Activated CD4-positive, alpha-beta T cell treated with anti-CD3 and anti-CD28 coated beads, Interleukin-2, amount 50 U/mL, for 4 hours (primary cell): Measurements from ENCODE around the gene UCN2.
"Not testable (repeated sequence)": the region's sequence is repeated elsewhere in the genome, so short reads cannot be mapped to it uniquely, and the experiment has no call there.

Experiments
- DNase-seq, 2 experiments: peaks; one replicate each; pipeline ENCODE4 v3.0.0-alpha.2; 2020

The UCN2 gene

GRCh38 chr3:48532271-48532976 is 31.2 kb downstream of the UCN2 start:
- no peak for DNase-seq

DNA sequence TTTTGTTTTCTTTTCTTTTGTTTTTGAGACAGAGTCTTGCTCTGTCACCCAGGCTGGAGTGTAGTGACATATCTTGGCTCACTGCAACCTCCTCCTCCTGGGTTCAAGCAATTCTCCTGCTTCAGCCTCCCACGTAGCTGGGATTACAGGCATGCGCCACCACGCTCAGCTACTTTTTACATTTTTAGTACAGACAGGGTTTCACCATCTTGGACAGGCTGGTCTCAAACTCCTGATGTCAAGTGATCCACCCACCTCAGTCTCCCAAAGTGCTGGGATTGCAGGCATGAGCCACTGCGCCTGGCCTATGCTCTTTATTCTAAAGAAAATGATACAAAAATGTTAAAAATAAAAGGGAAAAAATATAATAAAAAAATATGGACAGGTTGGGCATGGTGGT is 32.9 kb downstream of the UCN2 start:
- DNase-seq, result not testable (repeated sequence)

DNA sequence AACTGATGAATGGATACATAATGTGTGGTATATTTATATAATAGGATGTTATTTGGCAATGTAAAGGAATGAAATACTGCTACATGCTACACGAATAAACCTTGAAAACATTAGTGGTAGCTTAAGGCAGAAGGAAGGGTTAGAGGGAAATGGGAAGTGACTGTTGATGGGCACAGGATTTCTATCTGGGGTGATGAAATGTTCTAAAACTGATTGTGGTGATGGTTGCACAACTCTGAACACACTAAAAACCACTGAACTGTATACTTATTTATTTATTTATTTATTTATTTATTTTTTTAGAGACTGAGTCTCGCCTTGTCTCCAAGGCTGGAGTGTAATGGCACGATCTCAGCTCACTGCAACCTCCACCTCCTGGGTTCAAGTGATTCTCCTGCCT is 34.8 kb downstream of the UCN2 start:
- no peak for DNase-seq

- no peak for DNase-seq
Measured at GRCh38 chr3:48528048-48528447, 35.5 kb downstream of the UCN2 start.

GRCh38 chr3:48524970-48525369 is 38.6 kb downstream of the UCN2 start:
- no peak for DNase-seq

DNA sequence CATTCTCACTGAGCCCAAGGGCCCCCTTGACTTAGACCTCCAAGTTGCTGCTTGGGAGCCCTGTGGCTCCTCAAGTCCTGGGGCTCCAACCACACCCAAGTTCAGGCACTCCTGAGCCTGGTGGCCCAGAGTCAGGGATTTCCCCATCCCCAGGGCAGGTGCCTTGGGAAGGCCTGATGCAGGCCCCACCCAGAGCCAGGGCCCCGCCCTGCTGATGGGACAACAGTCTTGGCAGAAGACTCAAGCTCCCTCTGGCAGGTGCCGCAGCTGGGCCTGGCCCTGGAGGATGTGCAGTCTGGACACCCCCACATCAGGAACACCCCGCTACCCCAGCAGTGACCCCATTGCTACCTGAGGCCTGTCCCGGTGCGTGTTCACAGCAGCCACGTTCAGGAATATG is 41.9 kb downstream of the UCN2 start:
- no peak for DNase-seq

DNA sequence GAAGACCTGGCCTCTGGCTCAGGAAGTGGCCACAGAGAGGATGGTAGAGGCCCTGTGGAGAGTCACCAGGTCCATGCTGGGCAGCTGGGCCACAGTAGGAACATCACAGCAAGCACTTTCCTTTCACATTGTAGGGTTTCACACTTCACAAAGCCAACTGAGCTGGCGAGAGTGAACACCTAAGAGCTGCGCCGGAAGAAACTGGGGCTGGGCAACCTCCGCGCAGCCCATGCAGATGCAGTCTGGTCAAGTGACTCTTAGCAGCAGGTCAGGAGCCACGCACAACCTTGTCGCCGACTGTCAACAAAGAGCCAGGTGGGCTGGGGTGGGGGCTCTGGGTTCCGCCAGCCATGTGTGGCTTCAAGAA is 44.3 kb downstream of the UCN2 start:
- no peak for DNase-seq

GRCh38 chr3:48518638-48519276 is 44.8 kb downstream of the UCN2 start:
- DNase-seq, result no peak

- DNase-seq, result no peak
Measured at GRCh38 chr3:48518069-48518468, 45.5 kb downstream of the UCN2 start.

DNA sequence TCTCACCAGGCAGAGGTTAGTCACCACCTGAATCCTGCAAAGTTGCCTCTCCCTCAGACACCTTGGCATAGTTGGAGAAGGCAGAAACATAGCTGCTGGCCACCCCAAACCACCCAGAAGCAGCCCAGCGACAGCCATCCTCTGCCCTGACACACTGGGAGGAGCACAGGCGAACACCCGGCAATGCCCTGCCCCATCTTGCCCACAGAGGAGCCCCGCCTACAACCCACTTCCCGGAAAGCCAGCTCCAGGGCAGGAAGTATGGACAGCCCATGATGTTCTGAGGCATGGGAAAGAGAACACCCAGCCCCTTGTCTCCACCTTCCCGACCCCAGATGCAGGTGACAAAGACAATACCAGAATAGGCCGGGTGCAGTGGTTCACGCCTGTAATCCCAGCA is 47.0 kb downstream of the UCN2 start:
- peak in 1 of 2 experiments; percentile 10 for DNase-seq

DNA sequence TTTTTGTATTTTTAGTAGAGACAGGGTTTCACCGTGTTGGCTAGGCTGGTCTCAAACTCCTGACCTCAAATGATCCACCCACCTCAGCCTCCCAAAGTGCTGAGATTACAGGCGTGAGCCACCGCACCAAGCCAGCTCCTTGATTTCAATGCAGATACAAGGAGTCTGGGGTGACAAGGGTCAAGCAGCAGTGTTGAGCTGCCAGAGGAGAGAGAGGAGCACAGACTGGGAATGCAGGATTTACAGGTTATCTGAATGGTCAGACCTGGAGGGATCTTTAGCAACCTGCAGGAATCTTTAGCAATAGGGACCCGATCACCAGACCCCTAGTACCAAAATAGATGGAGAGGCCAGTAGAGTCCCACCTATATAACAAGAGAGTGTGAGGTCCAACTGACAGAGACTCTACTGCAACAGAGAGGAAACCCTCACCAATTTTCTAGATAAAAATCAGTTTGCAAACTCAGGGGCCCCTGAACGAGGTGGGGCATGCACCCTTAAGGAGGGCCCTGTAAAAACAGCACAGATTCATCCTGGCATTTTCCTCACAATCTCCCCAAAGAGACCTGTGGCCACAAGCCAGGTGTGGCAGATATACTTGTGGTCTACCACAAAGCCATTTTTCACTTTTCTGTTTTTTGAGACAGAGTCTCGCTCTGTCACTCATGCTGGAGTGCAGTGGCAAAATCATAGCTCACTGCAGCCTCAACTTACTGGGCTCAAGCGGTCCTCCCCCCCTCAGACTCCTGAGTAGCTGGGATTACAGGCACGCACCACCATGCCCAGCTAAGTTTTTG is 49.0 kb downstream of the UCN2 start:
- DNase-seq, result no peak
